ENCODE measurements around the gene TRABD2A. TPM values are rescaled to one million over a fixed set of nuclear protein-coding genes. Genes with fewer than 3 reads are reported as not detected.
A peak's percentile ranks its signal among the peaks of the same experiment; 100 is the strongest.

TRABD2A gene
- total and polyA plus RNA-seq, 9 of the 15 experiments (the other 6 are each of a cell fraction or from before 2014, with no cell fraction given) = 0.07 to 0.45 (median 0.25) TPM

DNA sequence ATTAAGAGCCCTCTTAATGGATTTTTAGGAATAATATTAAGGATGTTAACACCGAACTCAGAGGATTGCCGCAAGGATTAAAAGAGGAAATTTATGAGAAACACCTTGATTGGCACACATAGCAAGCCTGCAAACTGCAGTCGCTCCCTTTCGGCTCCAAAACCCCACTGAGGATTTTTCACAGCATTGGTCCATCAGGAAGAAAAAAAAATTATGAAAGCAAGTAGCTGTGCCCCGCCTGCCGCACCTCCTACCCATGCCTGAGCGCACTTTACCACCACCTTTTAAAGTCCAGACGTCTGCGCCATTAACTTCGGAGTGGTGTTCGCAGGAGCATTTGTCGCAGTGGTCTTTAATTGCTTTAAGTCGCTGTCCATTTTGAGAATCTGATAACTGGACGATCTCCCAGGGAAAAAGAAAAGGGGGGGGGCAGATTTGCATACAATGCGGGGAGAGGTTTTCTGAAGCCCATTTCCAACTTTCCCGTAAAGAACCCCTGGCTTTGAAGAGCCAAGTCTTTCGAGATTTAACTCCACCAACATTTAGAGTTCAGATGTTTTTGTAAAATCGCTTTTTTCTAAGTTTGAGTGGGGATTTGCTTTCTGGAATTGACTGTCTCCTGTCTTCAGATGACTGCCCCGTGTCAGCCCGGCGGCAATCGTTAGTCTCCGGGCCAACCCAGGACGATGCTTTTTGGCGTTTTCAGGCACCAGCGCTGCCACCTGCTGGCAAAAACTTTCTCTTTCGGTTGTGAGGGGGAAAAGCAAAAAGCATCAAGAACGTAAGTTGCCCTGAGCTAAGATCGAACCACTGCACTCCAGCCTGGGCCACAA lies 913 bp upstream of the TRABD2A start (continued):
- TF ChIP-seq, protein P1, sequence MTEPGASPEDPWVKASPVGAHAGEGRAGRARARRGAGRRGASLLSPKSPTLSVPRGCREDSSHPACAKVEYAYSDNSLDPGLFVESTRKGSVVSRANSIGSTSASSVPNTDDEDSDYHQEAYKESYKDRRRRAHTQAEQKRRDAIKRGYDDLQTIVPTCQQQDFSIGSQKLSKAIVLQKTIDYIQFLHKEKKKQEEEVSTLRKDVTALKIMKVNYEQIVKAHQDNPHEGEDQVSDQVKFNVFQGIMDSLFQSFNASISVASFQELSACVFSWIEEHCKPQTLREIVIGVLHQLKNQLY (CRISPR knock-in tag; conservative IDR thresholded peaks at IDR 0.05) = no peak
- TF ChIP-seq STAT5A (IDR thresholded peaks at IDR 0.05; ENCODE audit: borderline replicate concordance, low read length) = no peak
- no peak for TF ChIP-seq ZNF133 (CRISPR knock-in tag; IDR thresholded peaks at IDR 0.05)
- TF ChIP-seq, protein P2, sequence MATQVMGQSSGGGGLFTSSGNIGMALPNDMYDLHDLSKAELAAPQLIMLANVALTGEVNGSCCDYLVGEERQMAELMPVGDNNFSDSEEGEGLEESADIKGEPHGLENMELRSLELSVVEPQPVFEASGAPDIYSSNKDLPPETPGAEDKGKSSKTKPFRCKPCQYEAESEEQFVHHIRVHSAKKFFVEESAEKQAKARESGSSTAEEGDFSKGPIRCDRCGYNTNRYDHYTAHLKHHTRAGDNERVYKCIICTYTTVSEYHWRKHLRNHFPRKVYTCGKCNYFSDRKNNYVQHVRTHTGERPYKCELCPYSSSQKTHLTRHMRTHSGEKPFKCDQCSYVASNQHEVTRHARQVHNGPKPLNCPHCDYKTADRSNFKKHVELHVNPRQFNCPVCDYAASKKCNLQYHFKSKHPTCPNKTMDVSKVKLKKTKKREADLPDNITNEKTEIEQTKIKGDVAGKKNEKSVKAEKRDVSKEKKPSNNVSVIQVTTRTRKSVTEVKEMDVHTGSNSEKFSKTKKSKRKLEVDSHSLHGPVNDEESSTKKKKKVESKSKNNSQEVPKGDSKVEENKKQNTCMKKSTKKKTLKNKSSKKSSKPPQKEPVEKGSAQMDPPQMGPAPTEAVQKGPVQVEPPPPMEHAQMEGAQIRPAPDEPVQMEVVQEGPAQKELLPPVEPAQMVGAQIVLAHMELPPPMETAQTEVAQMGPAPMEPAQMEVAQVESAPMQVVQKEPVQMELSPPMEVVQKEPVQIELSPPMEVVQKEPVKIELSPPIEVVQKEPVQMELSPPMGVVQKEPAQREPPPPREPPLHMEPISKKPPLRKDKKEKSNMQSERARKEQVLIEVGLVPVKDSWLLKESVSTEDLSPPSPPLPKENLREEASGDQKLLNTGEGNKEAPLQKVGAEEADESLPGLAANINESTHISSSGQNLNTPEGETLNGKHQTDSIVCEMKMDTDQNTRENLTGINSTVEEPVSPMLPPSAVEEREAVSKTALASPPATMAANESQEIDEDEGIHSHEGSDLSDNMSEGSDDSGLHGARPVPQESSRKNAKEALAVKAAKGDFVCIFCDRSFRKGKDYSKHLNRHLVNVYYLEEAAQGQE (IDR thresholded peaks at IDR 0.05; ENCODE audit: borderline replicate concordance) = peak; percentile 54; the same call in 1 of the 2 replicates
- TF ChIP-seq, protein P2 (CRISPR knock-in tag; IDR thresholded peaks at IDR 0.05; ENCODE audit: low read depth) = no peak
- no peak for TF ChIP-seq MAFK (IDR thresholded peaks at IDR 0.05; ENCODE audit: low read length)
- no peak for TF ChIP-seq ATF2 (CRISPR knock-in tag; IDR thresholded peaks at IDR 0.05)
- TF ChIP-seq SMARCC2 (IDR thresholded peaks at IDR 0.05; ENCODE audit: low read depth) = no peak
- TF ChIP-seq MED1 (CRISPR knock-in tag; IDR thresholded peaks at IDR 0.05; ENCODE audit: borderline replicate concordance) = no peak
- TF ChIP-seq, protein P3, sequence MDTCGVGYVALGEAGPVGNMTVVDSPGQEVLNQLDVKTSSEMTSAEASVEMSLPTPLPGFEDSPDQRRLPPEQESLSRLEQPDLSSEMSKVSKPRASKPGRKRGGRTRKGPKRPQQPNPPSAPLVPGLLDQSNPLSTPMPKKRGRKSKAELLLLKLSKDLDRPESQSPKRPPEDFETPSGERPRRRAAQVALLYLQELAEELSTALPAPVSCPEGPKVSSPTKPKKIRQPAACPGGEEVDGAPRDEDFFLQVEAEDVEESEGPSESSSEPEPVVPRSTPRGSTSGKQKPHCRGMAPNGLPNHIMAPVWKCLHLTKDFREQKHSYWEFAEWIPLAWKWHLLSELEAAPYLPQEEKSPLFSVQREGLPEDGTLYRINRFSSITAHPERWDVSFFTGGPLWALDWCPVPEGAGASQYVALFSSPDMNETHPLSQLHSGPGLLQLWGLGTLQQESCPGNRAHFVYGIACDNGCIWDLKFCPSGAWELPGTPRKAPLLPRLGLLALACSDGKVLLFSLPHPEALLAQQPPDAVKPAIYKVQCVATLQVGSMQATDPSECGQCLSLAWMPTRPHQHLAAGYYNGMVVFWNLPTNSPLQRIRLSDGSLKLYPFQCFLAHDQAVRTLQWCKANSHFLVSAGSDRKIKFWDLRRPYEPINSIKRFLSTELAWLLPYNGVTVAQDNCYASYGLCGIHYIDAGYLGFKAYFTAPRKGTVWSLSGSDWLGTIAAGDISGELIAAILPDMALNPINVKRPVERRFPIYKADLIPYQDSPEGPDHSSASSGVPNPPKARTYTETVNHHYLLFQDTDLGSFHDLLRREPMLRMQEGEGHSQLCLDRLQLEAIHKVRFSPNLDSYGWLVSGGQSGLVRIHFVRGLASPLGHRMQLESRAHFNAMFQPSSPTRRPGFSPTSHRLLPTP (IDR thresholded peaks at IDR 0.05; ENCODE audit: borderline replicate concordance, extremely low read depth, insufficient read length) = no peak
- TF ChIP-seq CBFA2T2 (conservative IDR thresholded peaks at IDR 0.05) = no peak
- TF ChIP-seq, protein P4, sequence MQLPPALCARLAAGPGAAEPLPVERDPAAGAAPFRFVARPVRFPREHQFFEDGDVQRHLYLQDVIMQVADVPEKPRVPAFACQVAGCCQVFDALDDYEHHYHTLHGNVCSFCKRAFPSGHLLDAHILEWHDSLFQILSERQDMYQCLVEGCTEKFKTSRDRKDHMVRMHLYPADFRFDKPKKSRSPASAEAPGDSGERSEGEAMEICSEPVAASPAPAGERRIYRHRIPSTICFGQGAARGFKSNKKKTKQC (CRISPR knock-in tag; IDR thresholded peaks at IDR 0.05) = no peak
